ENCODE data around the gene ZPR1.

ZPR1 gene

GRCh38 chr11:116813781-116814471 lies 26.1 kb upstream of the ZPR1 start:
- no peaks in the 10 kb centered on the region for H3K27me3 ChIP-seq (ENCODE audit: control insufficient read depth, insufficient read depth, low read length)
- no peaks in the 10 kb centered on the region for H3K4me1 ChIP-seq
- H3K4me2 ChIP-seq (ENCODE audit: low read length) = no peak overlapping the region
- no peak for TF ChIP-seq CTCF (IDR thresholded peaks at IDR 0.05)
- H3K79me2 ChIP-seq = no peaks in the 10 kb centered on the region
- H3K9me3 ChIP-seq (ENCODE audit: control insufficient read depth, low read length) = no peaks in the 10 kb centered on the region
- no peak overlapping the region for H2AFZ ChIP-seq
- no peaks in the 10 kb centered on the region for H3K36me3 ChIP-seq (ENCODE audit: control insufficient read depth, insufficient read depth, low read length)
- no peak overlapping the region for H3K27ac ChIP-seq
- H3K4me3 ChIP-seq (ENCODE audit: low read depth, low read length) = no peak overlapping the region
- no peak overlapping the region for H3K9ac ChIP-seq

GRCh38 chr11:116813170-116813569 lies 25.3 kb upstream of the ZPR1 start:
- TF ChIP-seq CTCF (IDR thresholded peaks at IDR 0.05) = no peak
- Histone ChIP-seq H3K4me3 (ENCODE audit: low read depth, low read length) (no peak overlapping the region), H3K27ac (no peak overlapping the region), H3K27me3 (ENCODE audit: control insufficient read depth, insufficient read depth, low read length) (no peaks in the 10 kb centered on the region), H3K9me3 (ENCODE audit: control insufficient read depth, low read length) (no peaks in the 10 kb centered on the region), H3K4me2 (ENCODE audit: low read length) (no peak overlapping the region), H2AFZ (no peak overlapping the region), H3K9ac (no peak overlapping the region), H3K36me3 (ENCODE audit: control insufficient read depth, insufficient read depth, low read length) (no peaks in the 10 kb centered on the region), H3K4me1 (no peaks in the 10 kb centered on the region), H3K79me2 (no peaks in the 10 kb centered on the region)

- Histone ChIP-seq H3K27ac (no peak overlapping the region), H2AFZ (no peak overlapping the region), H3K4me1 (no peaks in the 10 kb centered on the region), H3K9ac (no peak overlapping the region), H3K36me3 (ENCODE audit: control insufficient read depth, insufficient read depth, low read length) (no peaks in the 10 kb centered on the region), H3K4me2 (ENCODE audit: low read length) (no peak overlapping the region), H3K9me3 (ENCODE audit: control insufficient read depth, low read length) (no peaks in the 10 kb centered on the region), H3K4me3 (ENCODE audit: low read depth, low read length) (no peak overlapping the region), H3K79me2 (no peaks in the 10 kb centered on the region), H3K27me3 (ENCODE audit: control insufficient read depth, insufficient read depth, low read length) (no peaks in the 10 kb centered on the region)
- no peak for TF ChIP-seq CTCF (IDR thresholded peaks at IDR 0.05)
Observed at GRCh38 chr11:116812109-116812508, 24.3 kb upstream of the ZPR1 start.

DNA sequence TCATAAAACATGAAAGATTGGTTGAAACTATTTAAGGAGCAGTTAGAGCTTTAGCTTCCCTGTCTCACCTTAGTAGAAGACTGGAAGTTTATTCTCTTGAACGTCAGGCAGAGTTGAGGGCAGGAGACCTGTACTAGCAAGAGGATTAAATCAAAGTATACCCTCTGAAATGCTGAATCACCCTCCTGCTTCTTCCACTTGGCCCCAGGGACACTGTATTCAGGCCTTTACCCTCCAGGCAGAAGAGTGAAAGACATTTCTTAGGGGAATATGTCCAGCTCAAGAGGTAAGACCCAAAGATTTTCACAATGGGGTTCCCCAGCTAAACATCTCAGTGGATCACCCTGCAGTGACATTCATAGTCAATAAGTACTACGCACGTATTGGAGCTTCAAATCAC lies 23.4 kb upstream of the ZPR1 start:
- Histone ChIP-seq H3K79me2 (no peaks in the 10 kb centered on the region), H3K9me3 (ENCODE audit: control insufficient read depth, low read length) (no peaks in the 10 kb centered on the region), H3K27ac (no peak overlapping the region), H3K4me3 (ENCODE audit: low read depth, low read length) (no peak overlapping the region), H2AFZ (no peak overlapping the region), H3K27me3 (ENCODE audit: control insufficient read depth, insufficient read depth, low read length) (no peaks in the 10 kb centered on the region), H3K9ac (no peak overlapping the region), H3K36me3 (ENCODE audit: control insufficient read depth, insufficient read depth, low read length) (no peaks in the 10 kb centered on the region), H3K4me1 (no peaks in the 10 kb centered on the region), H3K4me2 (ENCODE audit: low read length) (no peak overlapping the region)
- TF ChIP-seq CTCF (IDR thresholded peaks at IDR 0.05) = no peak
